HepG2 (cell line): Measurements from ENCODE around the gene MAPK10. TPM values are rescaled to one million over a fixed set of nuclear protein-coding genes. Genes with fewer than 3 reads are reported as not detected.

Experiments used
- ATAC-seq: fragments of 200-7000 bp; cut with Tn5 transposase; 3 replicates; pipeline ENCODE4 v1.9.1; 2020; ENCODE audit warnings: mild to moderate bottlenecking, moderate library complexity
- BruUV-seq: library from RNA; stranded (reverse); fragments of 400-500 nt; replicated peaks from 2 replicates; lab custom pipeline; 2021; lab: Mats Ljungman, UMichigan
- CTCF ChIA-PET: fragments of 300-600 bp; formaldehyde crosslinking; extraction: SDS; loops from one replicate; lab custom pipeline; 2021; ENCODE audit warnings: low total read pairs, inconsistent platforms, low intra/inter-chr PET ratio; lab: Yijun Ruan, JAX
- POLR2A ChIA-PET: fragments of 350-600 bp; sonication (Branson Sonifier 250); formaldehyde crosslinking; loops from one replicate; lab custom pipeline; 2020; ENCODE audit warnings: antibody characterized with exemption, inconsistent platforms; lab: Yijun Ruan, JAX
- DNase-seq: peaks from one replicate; pipeline ENCODE4 v3.0.0-alpha.2; 2015; ENCODE audit warnings: low spot score
- FAIRE-seq: peaks from 3 replicates; lab custom pipeline; 2011; peaks lifted over from hg19 to GRCh38; lab: Jason Lieb, UNC
- H2AFZ ChIP-seq: one replicate; pipeline ENCODE4 v1.6.1; 2011; ENCODE audit warnings: low read length, inconsistent platforms
- H3K27ac ChIP-seq: fragments of 300-600 bp; 3 replicates; pipeline ENCODE4 v1.8.0; 2011; ENCODE audit warnings: mixed run types, mild to moderate bottlenecking, mixed read lengths, low read length, inconsistent platforms; ENCODE audit not compliant: insufficient read depth; ENCODE audit errors: extremely low read length
- H3K27me3 ChIP-seq, 2 experiments: fragments of 200-600 bp in 1 of 2; 2 replicates in 1 of 2; 3 replicates in 1 of 2; pipeline versions ENCODE4 v1.6.0 to v1.8.0; 2011; ENCODE audit warnings: low read length in 2 of 2, mild to moderate bottlenecking in 2 of 2, moderate library complexity in 2 of 2, inconsistent platforms in 1 of 2; ENCODE audit not compliant: insufficient read depth in 2 of 2, control insufficient read depth in 1 of 2
- H3K36me3 ChIP-seq, 2 experiments: fragments of 200-600 bp in 1 of 2; replicated peaks in 1 of 2; 2 replicates in 1 of 2; 3 replicates in 1 of 2; pipeline versions ENCODE4 v1.5.1 to v1.8.0; 2011; ENCODE audit warnings: low read length in 2 of 2, inconsistent platforms in 1 of 2; ENCODE audit not compliant: insufficient read depth in 2 of 2, control insufficient read depth in 1 of 2
- H3K4me1 ChIP-seq: 2 replicates; pipeline ENCODE4 v1.5.1; 2012; ENCODE audit warnings: low read length, inconsistent platforms; ENCODE audit not compliant: insufficient read depth
- H3K4me2 ChIP-seq: 2 replicates; pipeline ENCODE4 v1.6.0; 2011; ENCODE audit warnings: low read depth, low read length, inconsistent platforms
- H3K4me3 ChIP-seq, 3 experiments: fragments of 200-600 bp in 1 of 3; sonication (generic), shearing (Covaris generic) in 1 of 3; replicated peaks in 1 of 3; 2 replicates each; pipeline ENCODE4 v1.5.1; 2011 to 2016; ENCODE audit warnings: low read length in 3 of 3, inconsistent platforms in 2 of 3, low read depth in 2 of 3, mild to moderate bottlenecking in 2 of 3, control low read depth in 1 of 3, mixed read lengths in 1 of 3; ENCODE audit not compliant: insufficient read depth in 1 of 3
- H3K79me2 ChIP-seq: one replicate; pipeline ENCODE4 v1.6.1; 2011; ENCODE audit warnings: low read length, inconsistent platforms; ENCODE audit not compliant: insufficient read depth
- H3K9ac ChIP-seq: 2 replicates; pipeline ENCODE4 v1.6.0; 2011; ENCODE audit warnings: mild to moderate bottlenecking, low read depth, low read length, inconsistent platforms; ENCODE audit not compliant: insufficient read depth
- H3K9me3 ChIP-seq: 2 replicates; pipeline ENCODE4 v1.5.1; 2012; ENCODE audit warnings: mild to moderate bottlenecking, low read length
- H4K20me1 ChIP-seq: 2 replicates; pipeline ENCODE4 v1.6.0; 2011; ENCODE audit warnings: inconsistent platforms, mild to moderate bottlenecking, low read length, moderate library complexity; ENCODE audit not compliant: insufficient read depth
- ATF7-NPFF ChIP-seq: sonication (generic); formaldehyde crosslinking; IDR thresholded peaks from 2 replicates; pipeline ENCODE4 v1.8.1; 2023; ENCODE audit warnings: mild to moderate bottlenecking, low read depth, missing genetic modification reagents, moderate library complexity
- CAMTA2 ChIP-seq: sonication (generic); formaldehyde crosslinking; IDR thresholded peaks from 2 replicates; pipeline ENCODE4 v1.4.0; 2020; ENCODE audit warnings: mild to moderate bottlenecking, missing genetic modification reagents, borderline replicate concordance
- GMEB1 ChIP-seq: sonication (generic); formaldehyde crosslinking; IDR thresholded peaks from 2 replicates; pipeline ENCODE4 v1.5.1; 2020; ENCODE audit warnings: missing genetic modification reagents, mild to moderate bottlenecking, borderline replicate concordance
- SP140L ChIP-seq: sonication (generic); formaldehyde crosslinking; IDR thresholded peaks from 2 replicates; pipeline ENCODE4 v1.4.0; 2020; ENCODE audit warnings: missing genetic modification reagents, borderline replicate concordance
- ZBTB3 ChIP-seq: sonication (generic); formaldehyde crosslinking; IDR thresholded peaks from 2 replicates; pipeline ENCODE4 v1.4.0; 2020; ENCODE audit warnings: low read depth, mild to moderate bottlenecking, moderate library complexity, missing genetic modification reagents, borderline replicate concordance
- ZKSCAN1 ChIP-seq: fragments of 150-350 bp; IDR thresholded peaks from 2 replicates; pipeline ENCODE4 v1.6.1; 2014; ENCODE audit warnings: low read length
- ZNF530 ChIP-seq: sonication (generic); formaldehyde crosslinking; IDR thresholded peaks from 2 replicates; pipeline ENCODE4 v1.5.0; 2020; ENCODE audit warnings: low read depth, mild to moderate bottlenecking, missing genetic modification reagents
- ZNF776 ChIP-seq: sonication (generic); formaldehyde crosslinking; IDR thresholded peaks from 2 replicates; pipeline ENCODE4 v1.4.0; 2020; ENCODE audit warnings: mild to moderate bottlenecking, missing genetic modification reagents
- WGBS: methylation state at CpG from one replicate; pipeline ENCODE4 v1.1.6; 2017; ENCODE audit warnings: low lambda C conversion rate; 5-methylcytosine and 5-hydroxymethylcytosine counted together
- in situ Hi-C: cut with HindIII; loops from 2 replicates; pipeline ENCODE4 v1.10.0; 2017; ENCODE audit warnings: low pct_unique_long_range_greater_than_20kb; ENCODE audit not compliant: extremely low pct_ligation_motif_present
- intact Hi-C: fragments of 100-400 bp; cut with micrococcal nuclease; formaldehyde crosslinking; loops from one replicate; pipeline ENCODE4 v1.10.0; 2022; ENCODE audit not compliant: unreplicated experiment
- polyA plus RNA-seq, 8 experiments: library from polyadenylated mRNA; depleted of rRNA in 3 of 8; stranded (reverse) in 7 of 8; unstranded in 1 of 8; fragments of >200 nt; fragmentation: Illumina TruSeq in 4 of 8; extraction: Trizol in 4 of 8; gene quantifications; 2 replicates each; pipeline versions ENCODE4 v1.2.1 to v1.2.3, GENCODE V29; 2011 to 2016; ENCODE audit warnings: low read depth in 4 of 8, missing spikeins in 1 of 8, mixed read lengths in 1 of 8; ENCODE audit not compliant: insufficient read depth in 1 of 8
- total RNA-seq, 5 experiments: library from RNA; depleted of rRNA; stranded (reverse); fragments of >200 nt; fragmentation: Illumina TruSeq; extraction: Trizol; gene quantifications; 2 replicates each; pipeline ENCODE4 v1.2.3, GENCODE V29; 2016; ENCODE audit warnings: low read depth in 1 of 5

The MAPK10 gene
- total and polyA plus RNA-seq, 2 of the 13 experiments (the other 11 are each of a cell fraction or from before 2014, with no cell fraction given) = not detected

GRCh38 chr4:86300516-86300915, 59.3 kb downstream of the MAPK10 start:
- H3K4me1 ChIP-seq = no peaks in the 10 kb centered on the region
- DNase-seq (no peak), ATAC-seq (no peak), FAIRE-seq (no peak)
- in situ Hi-C loops = no loop called here
- H2AFZ ChIP-seq = no peak overlapping the region
- H3K4me2 ChIP-seq = no peak overlapping the region
- 1% methylated on average over 3 of the region's 3 CpGs for WGBS
- TF ChIP-seq CAMTA2 (CRISPR knock-in tag) (no peak), ZKSCAN1 (no peak), GMEB1 (CRISPR knock-in tag) (no peak), SP140L (CRISPR knock-in tag) (no peak), ZNF530 (CRISPR knock-in tag) (no peak), ZBTB3 (CRISPR knock-in tag) (no peak), ZNF776 (CRISPR knock-in tag) (no peak), ATF7-NPFF (CRISPR knock-in tag) (no peak)
- no peaks in the 10 kb centered on the region for H3K79me2 ChIP-seq
- intact Hi-C loops = no loop called here
- no TSS peak for BruUV-seq
- H3K27ac ChIP-seq = no peak overlapping the region
- ChIA-PET CTCF (no interaction called here), POLR2A (no interaction called here)
- H3K9me3 ChIP-seq = no peaks in the 10 kb centered on the region
- H3K4me3 ChIP-seq = no peak overlapping the region
- H3K36me3 ChIP-seq = no peaks in the 10 kb centered on the region
- no peak overlapping the region for H3K9ac ChIP-seq
- H3K27me3 ChIP-seq = no peaks in the 10 kb centered on the region
- H4K20me1 ChIP-seq = no peaks in the 10 kb centered on the region
